Neural progenitor cell (in vitro differentiated cells): Measurements from ENCODE around the gene ST8SIA5. TPM values are rescaled to one million over a fixed set of nuclear protein-coding genes. Genes with fewer than 3 reads are reported as not detected.

ENCODE experiments used
- DNase-seq: peaks from one replicate; pipeline ENCODE4 v3.0.0-alpha.2; 2016; ENCODE audit warnings: low spot score
- H2AFZ ChIP-seq: fragments of 200-600 bp; sonication (generic); replicated peaks from 2 replicates; pipeline ENCODE4 v1.6.1; 2016; ENCODE audit warnings: antibody characterized with exemption
- H3F3A ChIP-seq: fragments of 200-600 bp; sonication (generic); 2 replicates; pipeline ENCODE4 v1.6.1; 2016; ENCODE audit warnings: antibody characterized with exemption, low read depth
- H3K27ac ChIP-seq: fragments of 200-600 bp; sonication (generic); 2 replicates; pipeline ENCODE4 v1.5.1; 2016; ENCODE audit warnings: mild to moderate bottlenecking
- H3K27me3 ChIP-seq: fragments of 200-600 bp; sonication (generic); 2 replicates; pipeline ENCODE4 v1.6.1; 2016; ENCODE audit warnings: mild to moderate bottlenecking, moderate library complexity
- H3K36me3 ChIP-seq: fragments of 200-600 bp; sonication (generic); 2 replicates; pipeline ENCODE4 v1.5.1; 2016
- H3K4me1 ChIP-seq: fragments of 200-600 bp; sonication (generic); 2 replicates; pipeline ENCODE4 v1.6.1; 2016; ENCODE audit warnings: mixed run types
- H3K4me2 ChIP-seq: fragments of 200-600 bp; sonication (generic); 2 replicates; pipeline ENCODE4 v1.6.1; 2016
- H3K4me3 ChIP-seq: fragments of 200-600 bp; sonication (generic); 2 replicates; pipeline ENCODE4 v1.5.1; 2016
- H3K79me2 ChIP-seq: fragments of 200-600 bp; sonication (generic); 2 replicates; pipeline ENCODE4 v1.6.1; 2016; ENCODE audit warnings: low read depth
- H3K9ac ChIP-seq: fragments of 200-600 bp; sonication (generic); 2 replicates; pipeline ENCODE4 v1.6.1; 2016
- H3K9me3 ChIP-seq: fragments of 200-600 bp; sonication (generic); 2 replicates; pipeline ENCODE4 v1.5.1; 2016; ENCODE audit warnings: low read depth
- H4K20me1 ChIP-seq: fragments of 200-600 bp; sonication (generic); 2 replicates; pipeline ENCODE4 v1.6.1; 2016; ENCODE audit warnings: low read depth
- H3K27ac Mint-ChIP-seq: 3 replicates; pipeline ENCODE4 v1.8.0; 2021; ENCODE audit warnings: mixed read lengths
- H3K27me3 Mint-ChIP-seq: 2 replicates; pipeline ENCODE4 v1.8.0; 2022; ENCODE audit warnings: low read depth, mild to moderate bottlenecking, inconsistent platforms, moderate library complexity, mixed read lengths; ENCODE audit not compliant: insufficient read depth
- H3K36me3 Mint-ChIP-seq: 3 replicates; pipeline ENCODE4 v1.8.0; 2021; ENCODE audit warnings: mixed read lengths
- H3K4me1 Mint-ChIP-seq: 3 replicates; pipeline ENCODE4 v1.8.0; 2021; ENCODE audit warnings: mixed read lengths
- H3K4me3 Mint-ChIP-seq: 3 replicates; pipeline ENCODE4 v1.8.0; 2021; ENCODE audit warnings: mild to moderate bottlenecking, moderate library complexity, mixed read lengths
- H3K9me3 Mint-ChIP-seq: 3 replicates; pipeline ENCODE4 v1.8.0; 2020; ENCODE audit warnings: mixed read lengths
- CTCF ChIP-seq: fragments of 200-600 bp; sonication (generic); IDR thresholded peaks from 2 replicates; pipeline ENCODE4 v1.5.1; 2017; ENCODE audit warnings: antibody characterized with exemption, mild to moderate bottlenecking
- EZH2 ChIP-seq: fragments of 200-600 bp; sonication (generic); IDR thresholded peaks from 2 replicates; pipeline ENCODE4 v1.6.1; 2017; ENCODE audit warnings: antibody characterized with exemption, mild to moderate bottlenecking, moderate library complexity
- EZH2phosphoT487 ChIP-seq: fragments of 200-600 bp; sonication (generic); IDR thresholded peaks from 2 replicates; pipeline ENCODE4 v1.6.1; 2017; ENCODE audit warnings: antibody characterized with exemption
- total RNA-seq: library from RNA; depleted of rRNA; stranded (reverse); fragments of >200 nt; gene quantifications from 2 replicates; pipeline ENCODE4 v1.2.3, GENCODE V29; 2015; ENCODE audit warnings: low replicate concordance

Gene ST8SIA5
- total RNA-seq, 1 donor from 2014 or later = 0.04 TPM

- Histone ChIP-seq H3K27ac (no peak overlapping the region), H3K27me3 (no peaks in the 10 kb centered on the region), H3K36me3 (no peaks in the 10 kb centered on the region), H4K20me1 (no peaks in the 10 kb centered on the region), H3K4me3 (no peak overlapping the region), H3K79me2 (no peaks in the 10 kb centered on the region), H3K4me2 (no peak overlapping the region), H3K9me3 (no peaks in the 10 kb centered on the region), H3K4me1 (no peaks in the 10 kb centered on the region), H2AFZ (no peak overlapping the region), H3K9ac (no peak overlapping the region), H3F3A (no peaks in the 10 kb centered on the region)
- H3K4me3 Mint-ChIP-seq = peak overlapping the region; percentile 65
- H3K27ac Mint-ChIP-seq = no peak overlapping the region
- H3K4me1 Mint-ChIP-seq = peaks cover 15% of the 10 kb centered on the region
- no peaks in the 10 kb centered on the region for H3K36me3 Mint-ChIP-seq
- peaks cover 10% of the 10 kb centered on the region for H3K27me3 Mint-ChIP-seq
- no peaks in the 10 kb centered on the region for H3K9me3 Mint-ChIP-seq
- no peak for TF ChIP-seq EZH2phosphoT487
- TF ChIP-seq EZH2 = no peak
- TF ChIP-seq CTCF = no peak
- DNase-seq = no peak
Measured at GRCh38 chr18:46719388-46719787, 37.5 kb downstream of the ST8SIA5 start.

- Histone ChIP-seq H3K9me3 (no peaks in the 10 kb centered on the region), H3K27ac (no peak overlapping the region), H3K79me2 (no peaks in the 10 kb centered on the region), H3K36me3 (no peaks in the 10 kb centered on the region), H3K4me3 (no peak overlapping the region), H3K27me3 (no peaks in the 10 kb centered on the region), H2AFZ (no peak overlapping the region), H4K20me1 (no peaks in the 10 kb centered on the region), H3K4me2 (no peak overlapping the region), H3F3A (no peaks in the 10 kb centered on the region), H3K4me1 (no peaks in the 10 kb centered on the region), H3K9ac (no peak overlapping the region)
- Mint-ChIP-seq H3K4me3 (peak overlapping the region; percentile 65), H3K9me3 (no peaks in the 10 kb centered on the region), H3K36me3 (no peaks in the 10 kb centered on the region), H3K27me3 (peaks cover 10% of the 10 kb centered on the region), H3K27ac (no peak overlapping the region), H3K4me1 (peaks cover 15% of the 10 kb centered on the region)
- TF ChIP-seq EZH2 (no peak), EZH2phosphoT487 (no peak), CTCF (no peak)
- DNase-seq = no peak
Measured at GRCh38 chr18:46718501-46719341, 38.1 kb downstream of the ST8SIA5 start.

- H2AFZ ChIP-seq = no peak overlapping the region
- H3K4me1 Mint-ChIP-seq = peaks cover 15% of the 10 kb centered on the region
Measured at GRCh38 chr18:46716827-46717226, 40.0 kb downstream of the ST8SIA5 start.

More at GRCh38 chr18:46716827-46717226, 40.0 kb downstream of the ST8SIA5 start:
- peak overlapping the region; percentile 24 for H3K27ac Mint-ChIP-seq
- H3K27me3 Mint-ChIP-seq = peaks cover 10% of the 10 kb centered on the region
- H3K4me2 ChIP-seq = no peak overlapping the region
- DNase-seq = no peak
- H4K20me1 ChIP-seq = no peaks in the 10 kb centered on the region
- H3K27ac ChIP-seq = no peak overlapping the region
- no peaks in the 10 kb centered on the region for H3K79me2 ChIP-seq
- H3K36me3 ChIP-seq = no peaks in the 10 kb centered on the region
- H3K9me3 Mint-ChIP-seq = no peaks in the 10 kb centered on the region
- H3K9me3 ChIP-seq = no peaks in the 10 kb centered on the region
- H3K4me3 ChIP-seq = no peak overlapping the region
- TF ChIP-seq CTCF (no peak), EZH2 (no peak), EZH2phosphoT487 (no peak)
- no peaks in the 10 kb centered on the region for H3K4me1 ChIP-seq
- H3K4me3 Mint-ChIP-seq = no peak overlapping the region
- no peaks in the 10 kb centered on the region for H3K27me3 ChIP-seq
- no peaks in the 10 kb centered on the region for H3K36me3 Mint-ChIP-seq
- H3F3A ChIP-seq = no peaks in the 10 kb centered on the region
- H3K9ac ChIP-seq = no peak overlapping the region
